Muscle of arm (tissue), 12 donors: ENCODE results near the gene FRMD6. TPM values are rescaled to one million over a fixed set of nuclear protein-coding genes. Genes with fewer than 3 reads are reported as not detected.

Source experiments
- DNase-seq: peaks from one replicate; pipeline ENCODE4 v3.0.0-alpha.2; 2013
- polyA plus RNA-seq, 12 donors: library from polyadenylated mRNA; unstranded; fragments of 120-200 nt; gene quantifications; one replicate each; pipeline ENCODE4 v1.2.1, GENCODE V29; 2013; ENCODE audit not compliant: insufficient read length in 12 of 12

FRMD6 gene
- polyA plus RNA-seq, 12 donors = 16.4 to 53.5 (median 30.2) TPM; not detected in 1

DNA sequence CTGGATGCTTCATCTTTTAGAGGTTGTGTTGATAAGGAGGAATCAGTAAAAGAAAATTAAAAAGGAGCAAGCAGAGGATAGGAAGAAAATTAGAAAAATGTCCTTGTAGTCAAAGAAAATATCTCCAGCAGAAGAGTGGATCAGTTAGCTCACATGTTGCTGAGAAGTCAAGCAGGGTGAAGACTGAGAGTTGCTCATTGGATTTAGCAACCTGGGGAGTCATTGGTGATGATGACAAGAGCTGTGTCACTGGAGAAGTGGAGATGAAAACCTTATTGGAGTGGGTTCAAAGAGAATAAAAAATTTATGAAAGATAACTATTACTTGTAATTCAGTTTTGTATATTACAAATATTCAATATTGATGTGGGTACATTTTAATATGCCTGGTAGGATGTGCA, 9.8 kb downstream of the FRMD6 start:
- no peak for DNase-seq

DNA sequence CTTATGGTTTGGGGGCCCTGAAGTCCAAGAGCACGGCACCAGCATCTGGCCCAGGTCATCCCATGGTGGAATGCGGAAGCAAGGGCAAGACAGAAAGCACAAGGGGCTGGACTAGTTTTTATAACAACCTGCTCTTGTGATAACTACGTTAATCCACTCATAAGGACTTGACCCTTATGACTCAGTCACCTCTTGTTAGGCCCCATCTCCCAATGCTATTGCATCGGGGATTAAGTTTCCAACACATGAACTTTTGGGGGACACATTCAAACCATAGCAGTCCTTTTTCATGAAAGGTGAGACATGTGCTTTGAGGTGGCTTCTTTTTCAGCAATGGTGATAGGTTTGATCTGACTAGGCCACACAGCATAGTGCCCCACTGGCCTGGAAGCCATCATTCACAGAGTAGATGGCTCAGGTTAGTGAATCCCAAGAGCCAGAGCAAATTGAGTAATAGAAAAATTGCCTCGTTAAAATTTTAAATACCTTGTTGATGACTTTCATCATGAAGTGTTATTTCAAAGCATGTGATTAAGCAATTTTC, 12.1 kb downstream of the FRMD6 start:
- DNase-seq = no peak

GRCh38 chr14:51666070-51666469, 14.4 kb downstream of the FRMD6 start:
- DNase-seq = no peak

GRCh38 chr14:51666826-51667225, 15.1 kb downstream of the FRMD6 start:
- DNase-seq = no peak

DNA sequence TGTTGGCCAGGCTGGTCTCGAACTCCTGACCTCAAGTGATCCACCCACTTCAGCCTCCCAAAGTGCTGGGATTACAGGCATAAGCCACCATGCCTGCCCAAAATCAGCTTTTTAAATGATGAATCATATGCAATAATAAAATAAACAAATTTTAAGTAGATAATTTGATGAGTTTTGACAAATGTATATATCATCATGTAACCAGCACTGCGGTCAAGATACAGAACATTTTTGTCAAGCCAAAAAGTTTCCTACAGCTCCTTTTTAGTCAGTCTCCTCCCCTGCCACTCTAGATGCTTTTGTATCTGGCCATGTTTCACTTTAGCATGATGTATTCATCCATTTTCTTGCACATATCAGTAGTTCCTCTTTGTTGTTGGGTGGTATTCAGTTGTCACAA, 17.2 kb downstream of the FRMD6 start:
- DNase-seq = no peak

- DNase-seq = no peak
Observed at GRCh38 chr14:51674294-51675002, 22.7 kb downstream of the FRMD6 start.

DNA sequence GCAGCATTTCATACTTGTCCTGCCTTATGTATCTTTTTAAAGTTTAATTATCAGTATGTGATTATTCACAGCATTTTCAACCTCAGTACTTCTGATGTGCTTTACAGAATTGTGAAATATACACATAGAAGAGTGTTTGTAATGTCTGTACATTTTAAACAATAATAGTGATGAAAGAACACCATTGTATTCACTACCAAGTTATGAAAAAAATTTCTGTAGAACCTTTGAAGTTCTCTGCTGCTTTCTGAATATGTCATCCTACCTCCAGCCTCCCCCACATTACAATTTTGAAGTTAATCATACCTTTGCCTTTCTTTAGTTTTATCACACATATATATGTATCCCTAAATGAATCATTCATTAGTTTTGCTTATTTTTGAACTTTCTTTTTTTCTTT, 24.8 kb downstream of the FRMD6 start:
- no peak for DNase-seq

DNA sequence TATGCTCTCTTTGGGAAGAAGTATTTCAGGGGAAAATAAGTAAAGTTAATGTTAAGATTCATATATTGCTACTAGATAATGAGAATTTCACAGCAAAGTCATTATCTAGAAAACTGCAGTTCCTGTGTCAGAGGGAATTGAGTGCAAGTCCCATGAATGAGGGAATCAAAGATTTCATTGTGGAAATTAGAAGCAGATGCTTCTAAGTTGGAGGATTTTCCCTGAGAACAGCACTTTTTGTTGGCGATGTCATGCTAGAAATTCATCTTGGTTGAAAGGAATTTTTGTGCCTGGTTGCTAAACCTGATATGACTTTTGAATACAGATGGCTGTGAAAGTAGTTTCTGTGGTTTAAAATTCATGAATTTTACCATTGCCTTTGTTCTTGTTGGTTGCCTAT, 25.6 kb downstream of the FRMD6 start:
- peak; percentile 64 for DNase-seq

GRCh38 chr14:51677738-51678137, 26.0 kb downstream of the FRMD6 start:
- DNase-seq = no peak

GRCh38 chr14:51680031-51680430, 28.3 kb downstream of the FRMD6 start:
- no peak for DNase-seq

DNA sequence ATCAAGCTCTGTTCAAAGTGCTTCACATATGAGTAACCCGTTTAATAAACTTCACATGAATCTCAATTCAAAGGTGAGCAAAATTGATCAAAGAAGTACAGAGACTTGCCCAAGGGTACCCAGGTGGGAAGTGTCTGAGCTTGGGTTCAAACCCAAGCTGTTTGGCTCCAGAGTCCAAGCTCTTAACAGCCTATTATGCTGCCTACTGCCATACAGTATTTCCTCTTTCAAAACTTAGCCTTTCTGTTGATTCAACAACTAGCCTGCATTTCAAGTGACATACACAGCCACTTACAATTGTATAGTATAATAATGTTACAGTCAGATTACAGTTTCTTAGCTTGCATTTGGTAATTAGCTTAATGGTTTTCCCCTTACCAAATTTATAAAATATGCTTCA, 29.7 kb downstream of the FRMD6 start:
- DNase-seq = no peak

- no peak for DNase-seq
Observed at GRCh38 chr14:51682411-51682810, 30.7 kb downstream of the FRMD6 start.

- DNase-seq = no peak
Observed at GRCh38 chr14:51684760-51685159, 33.0 kb downstream of the FRMD6 start.

DNA sequence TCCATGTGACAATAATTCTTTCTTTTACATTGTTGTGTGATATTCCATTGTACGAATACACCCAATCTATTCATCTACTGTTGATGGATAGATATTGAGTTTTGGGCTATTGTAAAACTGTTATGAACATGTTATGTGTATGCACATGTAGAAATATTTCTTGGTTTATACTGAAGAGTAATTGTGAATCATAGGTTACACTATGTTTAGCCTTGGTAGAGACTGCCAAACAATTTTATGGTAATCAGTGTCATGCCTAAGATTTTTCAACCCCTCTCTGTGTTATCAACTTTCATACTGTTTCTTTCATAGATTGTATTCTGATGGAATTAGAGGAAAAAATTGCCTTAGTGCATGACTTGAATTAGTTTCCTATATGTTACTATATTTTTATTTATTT, 39.5 kb downstream of the FRMD6 start:
- no peak for DNase-seq

GRCh38 chr14:51692646-51693045, 40.9 kb downstream of the FRMD6 start:
- no peak for DNase-seq

DNA sequence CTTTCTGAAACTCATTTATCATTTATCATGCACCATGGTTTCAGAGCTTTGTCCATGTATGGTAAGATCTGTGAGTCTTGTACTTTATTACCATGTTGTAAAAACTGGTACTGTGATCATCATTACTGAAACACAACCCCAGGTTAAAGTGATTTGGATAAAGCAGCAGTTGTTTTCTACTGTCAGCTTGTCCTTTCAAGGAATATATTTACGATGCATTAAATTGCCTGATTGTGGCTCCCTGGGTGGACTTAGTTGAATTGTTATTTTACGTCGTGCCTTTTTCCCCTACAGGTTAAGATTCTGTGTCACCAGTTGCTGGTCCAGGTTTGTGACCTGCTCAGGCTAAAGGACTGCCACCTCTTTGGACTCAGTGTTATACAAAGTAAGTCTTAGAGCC, 46.1 kb downstream of the FRMD6 start:
- DNase-seq = no peak

GRCh38 chr14:51701951-51702350, 50.2 kb downstream of the FRMD6 start:
- no peak for DNase-seq

DNA sequence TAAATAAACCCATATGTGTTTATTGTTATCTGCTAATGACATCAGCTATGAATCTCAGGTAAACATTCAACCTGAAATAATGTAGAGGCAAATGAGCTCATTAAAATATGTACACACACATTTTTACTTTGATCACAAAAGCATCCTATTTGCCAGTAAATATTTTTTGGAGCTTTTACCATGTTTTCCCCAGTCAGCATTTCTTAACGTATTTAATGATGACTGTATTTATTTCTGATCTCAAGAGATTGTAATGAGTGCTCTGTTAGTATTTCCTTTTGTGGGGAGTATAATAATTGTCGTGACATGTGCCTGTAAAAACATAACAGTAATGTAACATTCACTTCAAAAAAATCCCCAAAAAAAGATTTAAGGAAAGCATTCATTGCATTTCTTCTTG, 52.1 kb downstream of the FRMD6 start:
- no peak for DNase-seq

- no peak for DNase-seq
Observed at GRCh38 chr14:51704545-51704944, 52.8 kb downstream of the FRMD6 start.

DNA sequence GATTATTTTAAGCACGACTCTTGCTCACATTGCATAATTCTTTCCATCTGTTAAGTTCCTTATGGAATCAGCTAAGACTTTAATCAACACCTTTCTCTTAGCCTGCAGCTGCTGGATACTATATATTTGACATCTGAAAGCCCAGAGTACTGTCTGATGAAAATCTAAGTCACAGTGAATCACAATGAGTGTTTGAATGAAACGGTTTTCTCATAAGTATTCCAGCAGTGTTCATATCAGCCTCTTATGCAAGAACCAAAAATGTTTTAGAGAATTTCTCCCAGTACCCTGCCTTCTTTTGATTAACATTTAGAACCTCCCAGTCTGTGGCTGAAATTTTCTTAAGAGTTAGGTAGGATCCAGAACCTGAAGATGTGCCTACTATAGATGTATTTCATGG, 55.6 kb downstream of the FRMD6 start:
- no peak for DNase-seq

DNA sequence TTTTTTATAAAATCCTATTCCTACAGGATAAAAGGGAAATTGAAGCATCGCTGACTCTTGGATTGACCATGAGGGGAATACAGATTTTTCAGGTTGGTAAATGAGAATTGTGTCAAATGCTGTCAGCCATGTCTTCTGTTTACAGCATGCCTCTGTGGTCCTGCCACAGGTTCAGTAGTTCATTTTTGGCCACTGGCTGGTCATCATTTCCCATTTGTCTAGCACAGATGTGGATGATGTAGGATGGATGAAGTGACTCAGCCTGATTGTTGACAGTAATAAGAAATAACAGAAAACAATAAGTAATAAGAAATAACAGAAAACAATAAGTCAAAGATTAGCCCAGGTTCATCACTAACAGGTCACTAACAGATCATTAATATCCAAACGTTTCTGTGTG, 59.8 kb downstream of the FRMD6 start:
- DNase-seq = no peak

GRCh38 chr14:51715250-51715649, 63.5 kb downstream of the FRMD6 start:
- no peak for DNase-seq

GRCh38 chr14:51715742-51716141, 64.0 kb downstream of the FRMD6 start:
- no peak for DNase-seq

- DNase-seq = no peak
Observed at GRCh38 chr14:51716610-51717009, 64.9 kb downstream of the FRMD6 start.
